Epithelial cell of proximal tubule (primary cell): ENCODE data around the gene SLC14A1. TPM values are rescaled to one million over a fixed set of nuclear protein-coding genes. Genes with fewer than 3 reads are reported as not detected.

Source experiments
- DNase-seq: peaks from one replicate; pipeline ENCODE4 v3.0.0-alpha.2; 2011; ENCODE audit warnings: low read depth
- H3K4me3 ChIP-seq: 2 replicates; pipeline ENCODE4 v1.5.1; 2011; ENCODE audit warnings: low read depth, mild to moderate bottlenecking, low read length
- CTCF ChIP-seq: conservative IDR thresholded peaks from 2 replicates; pipeline ENCODE4 v1.5.1; 2012; ENCODE audit warnings: low read depth, mild to moderate bottlenecking, low read length
- total RNA-seq: library from RNA; depleted of rRNA; stranded (reverse); fragments of >200 nt; gene quantifications from 2 replicates; pipeline ENCODE4 v1.2.3, GENCODE V29; 2015

The SLC14A1 gene
- total RNA-seq: 1.3 TPM in 1 of 2 replicates, not detected in the other

- no peak for TF ChIP-seq CTCF
- no peak for DNase-seq
- peak within 1 kb of the TSS; percentile 38 for H3K4me3 ChIP-seq
Observed at GRCh38 chr18:45723567-45724355, at the start of gene SLC14A1. Gene SLC14A1, plus strand, starts transcription at chr18:45724181. Its CDS starts 6,140 bp downstream, at chr18:45730321.

- DNase-seq: no peak
Observed at GRCh38 chr18:45677276-45677807, 46.6 kb upstream of the SLC14A1 start.

DNA sequence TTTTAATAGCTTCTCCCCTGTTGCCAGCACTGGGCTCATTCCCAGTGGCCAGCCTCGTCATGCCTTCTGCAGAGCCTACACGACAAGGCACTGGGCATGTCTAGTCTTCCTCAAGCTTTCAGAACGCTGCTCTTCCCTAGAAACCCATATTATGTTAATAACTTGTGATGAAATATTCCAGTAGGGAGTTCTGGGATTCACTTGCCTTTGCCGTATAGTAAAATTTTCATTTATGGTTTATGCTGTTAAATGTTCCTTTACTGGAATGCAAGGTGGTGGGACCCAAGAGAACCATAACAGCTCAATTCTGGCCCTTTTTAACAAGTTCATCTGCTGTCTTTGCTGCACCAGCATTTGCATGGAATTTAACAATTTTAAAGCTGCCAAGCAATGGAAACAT is 45.5 kb upstream of the SLC14A1 start:
- DNase-seq: no peak
- H3K4me3 ChIP-seq: no peak overlapping the region
- no peak for TF ChIP-seq CTCF

More at GRCh38 chr18:45677276-45677807, 46.6 kb upstream of the SLC14A1 start:
- TF ChIP-seq CTCF: no peak
- no peak overlapping the region for H3K4me3 ChIP-seq

- no peak for DNase-seq
- no peak overlapping the region for H3K4me3 ChIP-seq
- TF ChIP-seq CTCF: no peak
Observed at GRCh38 chr18:45678850-45679249, 45.1 kb upstream of the SLC14A1 start.

GRCh38 chr18:45680066-45680690 is 43.8 kb upstream of the SLC14A1 start:
- no peak for TF ChIP-seq CTCF
- DNase-seq: no peak

GRCh38 chr18:45682181-45682580 is 41.8 kb upstream of the SLC14A1 start:
- no peak overlapping the region for H3K4me3 ChIP-seq
- TF ChIP-seq CTCF: no peak
- no peak for DNase-seq

More at GRCh38 chr18:45680066-45680690, 43.8 kb upstream of the SLC14A1 start:
- no peak overlapping the region for H3K4me3 ChIP-seq
